HL-60 (cell line): ENCODE results near the gene MRE11.

Source experiments
- DNase-seq, 2 experiments: peaks; one replicate each; pipeline ENCODE4 v3.0.0-alpha.2; 2010 to 2020; ENCODE audit warnings: low read depth in 1 of 2, low spot score in 1 of 2
- H3K27ac ChIP-seq: fragments of 250-450 bp; sonication (Bioruptor Pico); replicated peaks from 2 replicates; pipeline ENCODE4 v1.5.1; 2020; ENCODE audit warnings: mild to moderate bottlenecking, moderate library complexity
- H3K27me3 ChIP-seq: fragments of 250-450 bp; sonication (Bioruptor Pico); 2 replicates; pipeline ENCODE4 v1.5.1; 2021; ENCODE audit warnings: mild to moderate bottlenecking, moderate library complexity; ENCODE audit not compliant: insufficient read depth, poor library complexity, severe bottlenecking
- H3K4me3 ChIP-seq: replicated peaks from 2 replicates; pipeline ENCODE4 v1.5.1; 2011; ENCODE audit warnings: mild to moderate bottlenecking, control low read depth, low read length; ENCODE audit not compliant: insufficient read depth
- GABPA ChIP-seq: IDR thresholded peaks from 2 replicates; pipeline ENCODE4 v1.6.1; 2012; ENCODE audit warnings: low read depth
- POLR2AphosphoS5 ChIP-seq: IDR thresholded peaks from 2 replicates; pipeline ENCODE4 v1.6.1; 2012; ENCODE audit warnings: low read depth
- SPI1 ChIP-seq: IDR thresholded peaks from 2 replicates; pipeline ENCODE4 v1.6.1; 2012; ENCODE audit warnings: low read depth, mild to moderate bottlenecking, borderline replicate concordance
- TF ChIP-seq, protein P1 (sequence below): IDR thresholded peaks from 2 replicates; pipeline ENCODE4 v1.6.1; 2012; ENCODE audit warnings: low read depth; ENCODE audit not compliant: insufficient replicate concordance
- TF ChIP-seq, protein P2 (sequence below): IDR thresholded peaks from one replicate; pipeline ENCODE4 v1.5.1; 2011; ENCODE audit warnings: low read length, control low read depth, inconsistent platforms; ENCODE audit not compliant: insufficient read depth

Gene MRE11

DNA sequence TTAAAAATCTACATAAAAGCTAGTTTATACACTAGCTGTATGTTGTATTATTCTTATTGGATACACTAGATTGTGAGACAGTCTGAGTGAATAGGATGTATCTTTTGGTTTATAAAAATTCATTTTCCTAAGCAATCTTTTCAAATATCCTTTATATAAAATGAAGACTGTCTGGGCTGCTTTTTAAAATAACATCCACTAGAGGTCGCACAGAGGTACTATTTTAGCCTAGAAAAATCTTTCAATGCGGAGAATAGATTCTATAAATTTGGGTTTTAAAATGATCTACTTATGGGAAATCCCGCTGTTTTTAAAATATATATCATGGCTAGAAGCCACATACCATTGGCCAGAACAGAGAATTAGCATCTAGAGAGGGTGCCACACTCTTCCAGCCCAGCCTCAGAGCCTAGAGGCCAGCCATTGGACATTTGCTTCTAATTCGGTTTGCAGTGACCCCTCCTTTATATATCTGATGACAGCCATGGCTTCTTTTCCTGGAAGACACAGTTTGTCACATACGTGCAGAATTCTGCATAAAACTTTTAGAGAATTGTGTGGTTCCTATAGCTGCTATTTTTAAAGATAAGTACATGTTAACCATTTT, 25.9 kb upstream of the MRE11 start:
- peak in 1 of 2 experiments; percentile 27 for DNase-seq
- TF ChIP-seq, protein P1, sequence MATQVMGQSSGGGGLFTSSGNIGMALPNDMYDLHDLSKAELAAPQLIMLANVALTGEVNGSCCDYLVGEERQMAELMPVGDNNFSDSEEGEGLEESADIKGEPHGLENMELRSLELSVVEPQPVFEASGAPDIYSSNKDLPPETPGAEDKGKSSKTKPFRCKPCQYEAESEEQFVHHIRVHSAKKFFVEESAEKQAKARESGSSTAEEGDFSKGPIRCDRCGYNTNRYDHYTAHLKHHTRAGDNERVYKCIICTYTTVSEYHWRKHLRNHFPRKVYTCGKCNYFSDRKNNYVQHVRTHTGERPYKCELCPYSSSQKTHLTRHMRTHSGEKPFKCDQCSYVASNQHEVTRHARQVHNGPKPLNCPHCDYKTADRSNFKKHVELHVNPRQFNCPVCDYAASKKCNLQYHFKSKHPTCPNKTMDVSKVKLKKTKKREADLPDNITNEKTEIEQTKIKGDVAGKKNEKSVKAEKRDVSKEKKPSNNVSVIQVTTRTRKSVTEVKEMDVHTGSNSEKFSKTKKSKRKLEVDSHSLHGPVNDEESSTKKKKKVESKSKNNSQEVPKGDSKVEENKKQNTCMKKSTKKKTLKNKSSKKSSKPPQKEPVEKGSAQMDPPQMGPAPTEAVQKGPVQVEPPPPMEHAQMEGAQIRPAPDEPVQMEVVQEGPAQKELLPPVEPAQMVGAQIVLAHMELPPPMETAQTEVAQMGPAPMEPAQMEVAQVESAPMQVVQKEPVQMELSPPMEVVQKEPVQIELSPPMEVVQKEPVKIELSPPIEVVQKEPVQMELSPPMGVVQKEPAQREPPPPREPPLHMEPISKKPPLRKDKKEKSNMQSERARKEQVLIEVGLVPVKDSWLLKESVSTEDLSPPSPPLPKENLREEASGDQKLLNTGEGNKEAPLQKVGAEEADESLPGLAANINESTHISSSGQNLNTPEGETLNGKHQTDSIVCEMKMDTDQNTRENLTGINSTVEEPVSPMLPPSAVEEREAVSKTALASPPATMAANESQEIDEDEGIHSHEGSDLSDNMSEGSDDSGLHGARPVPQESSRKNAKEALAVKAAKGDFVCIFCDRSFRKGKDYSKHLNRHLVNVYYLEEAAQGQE, result no peak
- TF ChIP-seq, protein P2, sequence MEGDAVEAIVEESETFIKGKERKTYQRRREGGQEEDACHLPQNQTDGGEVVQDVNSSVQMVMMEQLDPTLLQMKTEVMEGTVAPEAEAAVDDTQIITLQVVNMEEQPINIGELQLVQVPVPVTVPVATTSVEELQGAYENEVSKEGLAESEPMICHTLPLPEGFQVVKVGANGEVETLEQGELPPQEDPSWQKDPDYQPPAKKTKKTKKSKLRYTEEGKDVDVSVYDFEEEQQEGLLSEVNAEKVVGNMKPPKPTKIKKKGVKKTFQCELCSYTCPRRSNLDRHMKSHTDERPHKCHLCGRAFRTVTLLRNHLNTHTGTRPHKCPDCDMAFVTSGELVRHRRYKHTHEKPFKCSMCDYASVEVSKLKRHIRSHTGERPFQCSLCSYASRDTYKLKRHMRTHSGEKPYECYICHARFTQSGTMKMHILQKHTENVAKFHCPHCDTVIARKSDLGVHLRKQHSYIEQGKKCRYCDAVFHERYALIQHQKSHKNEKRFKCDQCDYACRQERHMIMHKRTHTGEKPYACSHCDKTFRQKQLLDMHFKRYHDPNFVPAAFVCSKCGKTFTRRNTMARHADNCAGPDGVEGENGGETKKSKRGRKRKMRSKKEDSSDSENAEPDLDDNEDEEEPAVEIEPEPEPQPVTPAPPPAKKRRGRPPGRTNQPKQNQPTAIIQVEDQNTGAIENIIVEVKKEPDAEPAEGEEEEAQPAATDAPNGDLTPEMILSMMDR, result peak; percentile 20
- TF ChIP-seq POLR2AphosphoS5, result no peak
- TF ChIP-seq GABPA, result no peak
- TF ChIP-seq SPI1, result no peak

DNA sequence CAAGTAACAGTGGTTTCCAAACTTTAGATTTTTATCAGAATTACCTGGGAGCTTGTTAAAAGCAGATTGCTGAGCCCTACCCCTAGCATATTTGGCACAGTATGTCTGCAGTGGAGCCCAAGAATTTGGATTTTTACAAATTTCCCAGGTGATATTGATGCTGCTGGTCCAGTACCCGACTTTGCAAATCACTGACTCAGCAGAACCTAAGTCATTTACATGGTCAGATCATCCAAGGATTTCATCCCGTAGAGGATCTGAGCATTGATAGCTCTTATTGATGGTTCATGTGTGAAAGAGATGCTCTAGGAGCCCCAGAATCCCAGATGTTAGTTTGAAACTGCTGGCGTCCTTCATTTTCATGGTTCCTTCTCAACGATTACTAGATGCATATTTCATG, 24.7 kb upstream of the MRE11 start:
- no peak for TF ChIP-seq POLR2AphosphoS5
- no peak for DNase-seq
- Histone ChIP-seq H3K27ac (no peak overlapping the region), H3K27me3 (no peaks in the 10 kb centered on the region), H3K4me3 (no peak overlapping the region)

More for the DNA sequence above, 25.9 kb upstream of the MRE11 start:
- Histone ChIP-seq H3K4me3 (no peak overlapping the region), H3K27me3 (no peaks in the 10 kb centered on the region), H3K27ac (no peak overlapping the region)

DNA sequence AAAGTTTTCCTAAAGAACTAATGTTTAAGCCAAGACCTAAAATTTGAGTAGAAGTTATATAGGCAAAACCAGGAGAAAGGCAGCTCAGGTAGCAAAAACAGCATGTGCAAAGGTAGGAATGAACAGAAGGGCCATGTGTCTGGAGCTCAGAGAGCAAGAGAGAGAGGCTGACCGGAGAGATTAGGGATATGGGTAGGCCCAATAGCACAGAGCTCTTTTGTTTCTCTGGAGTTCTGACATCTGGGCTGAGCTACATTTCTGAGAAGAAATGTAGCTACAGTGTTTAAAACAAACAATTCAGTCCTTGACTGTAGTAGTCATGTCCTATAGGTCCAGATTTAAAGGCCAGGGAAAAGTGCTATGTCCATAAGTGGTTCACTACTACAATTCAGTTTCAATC, 23.1 kb upstream of the MRE11 start:
- no peak for TF ChIP-seq POLR2AphosphoS5
- TF ChIP-seq SPI1, result no peak
- TF ChIP-seq, protein P1, result no peak
- no peak for TF ChIP-seq GABPA
- TF ChIP-seq, protein P2, result no peak
- no peak for DNase-seq
- Histone ChIP-seq H3K27me3 (no peaks in the 10 kb centered on the region), H3K27ac (no peak overlapping the region), H3K4me3 (no peak overlapping the region)

DNA sequence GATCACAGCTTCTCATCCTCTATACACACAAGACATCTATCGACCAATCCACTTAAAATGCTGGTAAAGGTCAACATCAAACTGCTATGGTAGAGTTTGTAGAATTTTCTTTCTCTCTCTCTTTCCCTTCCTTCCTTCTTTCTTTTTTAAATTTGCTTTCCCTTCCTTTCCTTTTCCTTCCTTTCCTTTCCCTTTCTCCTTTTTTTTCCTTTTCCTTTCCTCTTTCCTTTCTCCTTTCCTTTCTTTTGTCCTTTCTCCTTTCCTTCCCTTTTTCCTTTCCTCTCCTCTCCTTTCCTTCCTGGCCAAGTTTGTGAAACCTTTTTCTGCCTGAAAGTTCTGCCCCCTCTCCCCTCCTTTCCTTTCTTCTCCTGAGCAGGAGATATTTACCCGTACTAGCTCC, 21.8 kb upstream of the MRE11 start:
- DNase-seq, result no peak
- H3K4me3 ChIP-seq, result no peak overlapping the region
- TF ChIP-seq SPI1 (no peak), GABPA (no peak), POLR2AphosphoS5 (no peak)
- TF ChIP-seq, protein P1, result no peak
- TF ChIP-seq, protein P2, result no peak
- H3K27ac ChIP-seq, result no peak overlapping the region
- no peaks in the 10 kb centered on the region for H3K27me3 ChIP-seq
